K562 (cell line): ENCODE results near the gene GNPTAB. TPM values are rescaled to one million over a fixed set of nuclear protein-coding genes. Genes with fewer than 3 reads are reported as not detected.
"Not testable (repeated sequence)": the region's sequence is repeated elsewhere in the genome, so short reads cannot be mapped to it uniquely, and the experiment has no call there.

Experiments used
- ATAC-seq: fragments of 200-7000 bp; cut with Tn5 transposase; 3 replicates; pipeline ENCODE4 v1.9.1; 2020; ENCODE audit warnings: moderate library complexity
- BruUV-seq: library from RNA; stranded (reverse); fragments of 400-500 nt; replicated peaks from 2 replicates; lab custom pipeline; 2021; lab: Mats Ljungman, UMichigan
- CTCF ChIA-PET: fragments of 300-600 bp; formaldehyde crosslinking; extraction: SDS; loops from one replicate; lab custom pipeline; 2021; ENCODE audit warnings: low intra/inter-chr PET ratio; lab: Yijun Ruan, JAX
- POLR2A ChIA-PET: fragments of 300-600, 350-650 bp; sonication (Branson Sonifier 250); formaldehyde crosslinking; extraction: SDS; loops from one replicate; lab custom pipeline; 2021; ENCODE audit warnings: antibody characterized with exemption, inconsistent platforms; lab: Yijun Ruan, JAX
- DNase-seq, 4 experiments: peaks; one replicate each; pipeline versions ENCODE4 v3.0.0 to v3.0.0-alpha.2; 2011 to 2018; ENCODE audit warnings: low spot score in 3 of 4, mixed read lengths in 3 of 4; ENCODE audit errors: extremely low read depth in 1 of 4
- FAIRE-seq: peaks from 2 replicates; lab custom pipeline; 2011; peaks lifted over from hg19 to GRCh38; lab: Jason Lieb, UNC
- H2AFZ ChIP-seq: 2 replicates; pipeline ENCODE4 v1.6.0; 2011; ENCODE audit warnings: low read depth, low read length, control low read depth, inconsistent platforms
- H3K27ac ChIP-seq: fragments of 200-600 bp; 3 replicates; pipeline ENCODE4 v1.8.0; 2011; ENCODE audit warnings: low read depth, mild to moderate bottlenecking, control low read depth, inconsistent platforms, low read length, moderate library complexity, mixed read lengths; ENCODE audit errors: extremely low read depth
- H3K27me3 ChIP-seq, 2 experiments: fragments of 300-600 bp in 1 of 2; 2 replicates in 1 of 2; 3 replicates in 1 of 2; pipeline versions ENCODE4 v1.6.0 to v1.8.0; 2011; ENCODE audit warnings: inconsistent platforms in 2 of 2, low read length in 2 of 2, mild to moderate bottlenecking in 1 of 2, mixed read lengths in 1 of 2, moderate library complexity in 1 of 2; ENCODE audit not compliant: control insufficient read depth in 2 of 2, insufficient read depth in 2 of 2
- H3K36me3 ChIP-seq: fragments of 300-600 bp; 3 replicates; pipeline ENCODE4 v1.8.0; 2011; ENCODE audit warnings: mild to moderate bottlenecking, low read length, inconsistent platforms; ENCODE audit not compliant: control insufficient read depth, insufficient read depth
- H3K4me1 ChIP-seq, 2 experiments: fragments of 200-600 bp in 1 of 2; replicated peaks in 1 of 2; 2 replicates in 1 of 2; 3 replicates in 1 of 2; pipeline versions ENCODE4 v1.5.1 to v1.8.0; 2011; ENCODE audit warnings: inconsistent platforms in 2 of 2, low read length in 2 of 2, mild to moderate bottlenecking in 1 of 2, mixed read lengths in 1 of 2, moderate library complexity in 1 of 2; ENCODE audit not compliant: control insufficient read depth in 2 of 2, insufficient read depth in 2 of 2
- H3K4me2 ChIP-seq: 2 replicates; pipeline ENCODE4 v1.6.1; 2011; ENCODE audit warnings: low read length, control low read depth, inconsistent platforms, mixed read lengths; ENCODE audit not compliant: insufficient read depth
- H3K4me3 ChIP-seq: fragments of 200-600 bp; sonication (generic), shearing (Covaris generic); 2 replicates; pipeline ENCODE4 v1.5.1; 2016; ENCODE audit warnings: control low read depth, inconsistent platforms
- H3K79me2 ChIP-seq: fragments of 200-600 bp; 3 replicates; pipeline ENCODE4 v1.8.0; 2011; ENCODE audit warnings: low read length, inconsistent platforms; ENCODE audit not compliant: control insufficient read depth, insufficient read depth
- H3K9ac ChIP-seq, 2 experiments: 2 replicates each; pipeline versions ENCODE4 v1.6.0 to v1.6.1; 2011; ENCODE audit warnings: low read depth in 2 of 2, low read length in 2 of 2, control low read depth in 1 of 2, inconsistent platforms in 1 of 2, mild to moderate bottlenecking in 1 of 2, mixed read lengths in 1 of 2; ENCODE audit not compliant: insufficient read depth in 1 of 2
- H3K9me1 ChIP-seq: one replicate; pipeline ENCODE4 v1.6.0; 2011; ENCODE audit warnings: inconsistent platforms, mild to moderate bottlenecking, low read length, moderate library complexity; ENCODE audit not compliant: control insufficient read depth, insufficient read depth
- H3K9me3 ChIP-seq: replicated peaks from 2 replicates; pipeline ENCODE4 v1.5.1; 2011; ENCODE audit warnings: low read depth, low read length, inconsistent platforms; ENCODE audit not compliant: control insufficient read depth, insufficient read depth
- H4K20me1 ChIP-seq: replicated peaks from 2 replicates; pipeline ENCODE4 v1.6.1; 2011; ENCODE audit warnings: low read length, inconsistent platforms, mixed read lengths; ENCODE audit not compliant: control insufficient read depth, insufficient read depth
- MTA3 ChIP-seq: fragments of 450-650 bp; formaldehyde crosslinking; IDR thresholded peaks from 2 replicates; pipeline ENCODE4 v1.6.1; 2017; ENCODE audit warnings: mild to moderate bottlenecking, borderline replicate concordance
- TAF9B ChIP-seq: fragments of 450-650 bp; IDR thresholded peaks from 2 replicates; pipeline ENCODE4 v1.6.1; 2018; ENCODE audit warnings: mild to moderate bottlenecking; ENCODE audit not compliant: partially characterized antibody
- ZEB2 ChIP-seq: fragments of 450-650 bp; IDR thresholded peaks from 2 replicates; pipeline ENCODE4 v1.6.1; 2016
- ZNF507 ChIP-seq: conservative IDR thresholded peaks from 2 replicates; pipeline ENCODE4 v1.6.1; 2017; ENCODE audit warnings: missing genetic modification characterization, missing compliant biosample characterization
- WGBS: fragments of 100-300 bp; shearing (Covaris generic); methylation state at CpG from one replicate; pipeline ENCODE4 v1.1.6; 2016; ENCODE audit warnings: low coverage, mixed read lengths; ENCODE audit not compliant: insufficient coverage; ENCODE audit errors: missing lambda C conversion rate; 5-methylcytosine and 5-hydroxymethylcytosine counted together
- in situ Hi-C: fragments of 300-500 bp; cut with MboI; formaldehyde crosslinking; loops from 4 replicates; pipeline ENCODE4 v1.15.0; 2018; ENCODE audit warnings: inconsistent platforms, mixed read lengths
- intact Hi-C: fragments of 100-400 bp; cut with micrococcal nuclease; formaldehyde crosslinking; loops from 2 replicates; pipeline ENCODE4 v1.14.2; 2022
- polyA plus RNA-seq, 8 experiments: library from polyadenylated mRNA; depleted of rRNA in 4 of 8; stranded (reverse) in 5 of 8; unstranded in 3 of 8; fragments of >200 nt; fragmentation: Nextera tagmentation in 2 of 8; fragmentation: Illumina TruSeq in 1 of 8; extraction: Ambion mirVana in 2 of 8; extraction: Trizol in 1 of 8; gene quantifications; 2 replicates each; pipeline versions ENCODE4 v1.2.1 to v1.2.3, GENCODE V29; 2011 to 2014; ENCODE audit warnings: inconsistent platforms in 1 of 8, missing spikeins in 1 of 8
- total RNA-seq, 7 experiments: library from RNA; depleted of rRNA in 6 of 7; stranded (reverse); fragments of >200 nt in 6 of 7; fragmentation: Illumina TruSeq in 2 of 7; extraction: Trizol in 2 of 7; gene quantifications; 2 replicates each; pipeline versions ENCODE4 v1.2.1 to v1.2.3, GENCODE V29; 2011 to 2021; ENCODE audit warnings: low replicate concordance in 1 of 7

The GNPTAB gene
- total and polyA plus RNA-seq, 9 of the 15 experiments (the other 6 are each of a cell fraction or from before 2014, with no cell fraction given), result 5.9 to 23.2 (median 19.3) TPM

GRCh38 chr12:101862245-101862644, 31.5 kb upstream of the GNPTAB start:
- Histone ChIP-seq H3K27me3 (no peaks in the 10 kb centered on the region), H3K79me2 (no peaks in the 10 kb centered on the region), H4K20me1 (no peaks in the 10 kb centered on the region), H3K4me1 (peaks cover 10 to 14% of the 10 kb centered on the region in 2 experiments; a peak in 3 of 5 replicates), H3K36me3 (no peaks in the 10 kb centered on the region), H3K27ac (no peak overlapping the region), H3K9me1 (no peaks in the 10 kb centered on the region), H3K4me2 (no peak overlapping the region), H3K4me3 (no peak overlapping the region), H2AFZ (no peak overlapping the region), H3K9ac (no peak overlapping the region), H3K9me3 (0 out of 2 replicates have a peak, but pooled peaks cover 2% of the 10 kb centered on the region)
- DNase-seq (no peak), FAIRE-seq (no peak), ATAC-seq (no peak)
- intact Hi-C loops, result no loop called here
- POLR2A ChIA-PET, result interaction anchor here (0.6 kb wide), 1 partner anchor 137 kb away, joined by 3 read pairs; no protein-coding TSS in a partner anchor
- in situ Hi-C loops, result no loop called here
- no peak for TF ChIP-seq ZEB2
- TF ChIP-seq TAF9B, result no peak
- TF ChIP-seq MTA3, result no peak
- no peak for TF ChIP-seq ZNF507 (tag)
- BruUV-seq, result no TSS peak
- 59% methylated on average over 2 of the region's 2 CpGs for WGBS
- CTCF ChIA-PET, result no interaction called here

DNA sequence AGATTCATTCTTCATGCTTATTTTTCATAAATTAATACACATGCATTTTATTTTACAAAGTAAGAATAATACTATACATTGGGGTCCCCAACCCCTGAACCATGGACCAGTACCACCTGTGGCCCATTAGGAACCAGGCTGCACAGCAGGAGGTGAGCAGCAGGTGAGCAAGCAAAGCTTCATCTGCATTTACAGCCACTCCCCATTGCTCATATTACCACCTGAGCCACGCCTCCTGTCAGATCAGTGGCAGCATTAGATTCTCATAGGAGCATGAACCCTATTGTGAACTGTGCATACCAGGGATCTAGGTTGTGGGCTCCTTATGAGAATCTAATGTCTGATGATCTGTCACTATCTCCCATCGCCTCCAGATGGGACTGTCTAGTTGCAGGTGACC, 30.9 kb upstream of the GNPTAB start:
- H2AFZ ChIP-seq, H3K9me1 ChIP-seq, H3K27ac ChIP-seq, H3K27me3 ChIP-seq, H3K4me3 ChIP-seq, H3K79me2 ChIP-seq, in situ Hi-C loops, ATAC-seq, BruUV-seq, DNase-seq, intact Hi-C loops, H4K20me1 ChIP-seq, H3K9ac ChIP-seq, H3K36me3 ChIP-seq, H3K9me3 ChIP-seq, H3K4me2 ChIP-seq, FAIRE-seq: not testable (repeated sequence)
- H3K4me1 ChIP-seq, result peaks cover 11 to 19% of the 10 kb centered on the region in 2 experiments; a peak in 4 of 5 replicates
- CTCF ChIA-PET, result interaction anchor here (0.5 kb wide), 1 partner anchor 25 kb away, joined by 5 read pairs; no protein-coding TSS in a partner anchor
- WGBS, result 46% methylated on average over 2 of the region's 2 CpGs
- POLR2A ChIA-PET, result interaction anchor here (0.6 kb wide), 1 partner anchor 136 kb away, joined by 3 read pairs; no protein-coding TSS in a partner anchor
